ENCODE data around the gene CSGALNACT2.

CSGALNACT2 gene

GRCh38 chr10:43105102-43105955 is 32.9 kb upstream of the CSGALNACT2 start:
- Histone ChIP-seq H3K27ac (ENCODE audit: low read depth, low read length) (no peak overlapping the region), H3K36me3 (ENCODE audit: control insufficient read depth, insufficient read depth, low read length) (no peaks in the 10 kb centered on the region), H3K9ac (ENCODE audit: low read length) (no peak overlapping the region), H3K4me1 (ENCODE audit: control insufficient read depth, insufficient read depth, low read length) (no peaks in the 10 kb centered on the region), H3K27me3 (ENCODE audit: control insufficient read depth, insufficient read depth, low read length) (no peaks in the 10 kb centered on the region), H3K4me3 (ENCODE audit: low read length) (peak overlapping the region; percentile 79)

GRCh38 chr10:43105956-43106229 is 32.4 kb upstream of the CSGALNACT2 start:
- H3K36me3 ChIP-seq (ENCODE audit: control insufficient read depth, insufficient read depth, low read length), result no peaks in the 10 kb centered on the region
- no peak overlapping the region for H3K27ac ChIP-seq (ENCODE audit: low read depth, low read length)
- no peak overlapping the region for H3K4me3 ChIP-seq (ENCODE audit: low read length)
- no peak overlapping the region for H3K9ac ChIP-seq (ENCODE audit: low read length)
- H3K27me3 ChIP-seq (ENCODE audit: control insufficient read depth, insufficient read depth, low read length), result no peaks in the 10 kb centered on the region
- H3K4me1 ChIP-seq (ENCODE audit: control insufficient read depth, insufficient read depth, low read length), result no peaks in the 10 kb centered on the region

GRCh38 chr10:43106256-43107091 is 31.8 kb upstream of the CSGALNACT2 start:
- H3K27me3 ChIP-seq (ENCODE audit: control insufficient read depth, insufficient read depth, low read length), result no peaks in the 10 kb centered on the region
- H3K27ac ChIP-seq (ENCODE audit: low read depth, low read length), result no peak overlapping the region
- no peak overlapping the region for H3K4me3 ChIP-seq (ENCODE audit: low read length)
- H3K36me3 ChIP-seq (ENCODE audit: control insufficient read depth, insufficient read depth, low read length), result no peaks in the 10 kb centered on the region
- no peak overlapping the region for H3K9ac ChIP-seq (ENCODE audit: low read length)
- H3K4me1 ChIP-seq (ENCODE audit: control insufficient read depth, insufficient read depth, low read length), result no peaks in the 10 kb centered on the region

GRCh38 chr10:43108951-43109350 is 29.3 kb upstream of the CSGALNACT2 start:
- Histone ChIP-seq H3K36me3 (ENCODE audit: control insufficient read depth, insufficient read depth, low read length) (no peaks in the 10 kb centered on the region), H3K4me3 (ENCODE audit: low read length) (no peak overlapping the region), H3K4me1 (ENCODE audit: control insufficient read depth, insufficient read depth, low read length) (no peaks in the 10 kb centered on the region), H3K27me3 (ENCODE audit: control insufficient read depth, insufficient read depth, low read length) (no peaks in the 10 kb centered on the region), H3K9ac (ENCODE audit: low read length) (no peak overlapping the region), H3K27ac (ENCODE audit: low read depth, low read length) (no peak overlapping the region)

- no peak overlapping the region for H3K9ac ChIP-seq (ENCODE audit: low read length)
- H3K4me1 ChIP-seq (ENCODE audit: control insufficient read depth, insufficient read depth, low read length), result no peaks in the 10 kb centered on the region
- H3K27ac ChIP-seq (ENCODE audit: low read depth, low read length), result no peak overlapping the region
- no peaks in the 10 kb centered on the region for H3K36me3 ChIP-seq (ENCODE audit: control insufficient read depth, insufficient read depth, low read length)
- H3K27me3 ChIP-seq (ENCODE audit: control insufficient read depth, insufficient read depth, low read length), result no peaks in the 10 kb centered on the region
- no peak overlapping the region for H3K4me3 ChIP-seq (ENCODE audit: low read length)
Observed at GRCh38 chr10:43109671-43110249, 28.5 kb upstream of the CSGALNACT2 start.

GRCh38 chr10:43110338-43111071 is 27.7 kb upstream of the CSGALNACT2 start:
- Histone ChIP-seq H3K4me3 (ENCODE audit: low read length) (no peak overlapping the region), H3K27ac (ENCODE audit: low read depth, low read length) (no peak overlapping the region), H3K27me3 (ENCODE audit: control insufficient read depth, insufficient read depth, low read length) (no peaks in the 10 kb centered on the region), H3K9ac (ENCODE audit: low read length) (no peak overlapping the region), H3K36me3 (ENCODE audit: control insufficient read depth, insufficient read depth, low read length) (no peaks in the 10 kb centered on the region), H3K4me1 (ENCODE audit: control insufficient read depth, insufficient read depth, low read length) (no peaks in the 10 kb centered on the region)

- Histone ChIP-seq H3K9ac (ENCODE audit: low read length) (no peak overlapping the region), H3K36me3 (ENCODE audit: control insufficient read depth, insufficient read depth, low read length) (no peaks in the 10 kb centered on the region), H3K27me3 (ENCODE audit: control insufficient read depth, insufficient read depth, low read length) (no peaks in the 10 kb centered on the region), H3K4me3 (ENCODE audit: low read length) (no peak overlapping the region), H3K4me1 (ENCODE audit: control insufficient read depth, insufficient read depth, low read length) (no peaks in the 10 kb centered on the region), H3K27ac (ENCODE audit: low read depth, low read length) (no peak overlapping the region)
Observed at GRCh38 chr10:43111101-43111500, 27.1 kb upstream of the CSGALNACT2 start.

GRCh38 chr10:43111921-43112607 is 26.2 kb upstream of the CSGALNACT2 start:
- no peak overlapping the region for H3K9ac ChIP-seq (ENCODE audit: low read length)
- no peak overlapping the region for H3K4me3 ChIP-seq (ENCODE audit: low read length)
- H3K36me3 ChIP-seq (ENCODE audit: control insufficient read depth, insufficient read depth, low read length), result no peaks in the 10 kb centered on the region
- peaks cover 1% of the 10 kb centered on the region for H3K27me3 ChIP-seq (ENCODE audit: control insufficient read depth, insufficient read depth, low read length)
- no peak overlapping the region for H3K27ac ChIP-seq (ENCODE audit: low read depth, low read length)
- H3K4me1 ChIP-seq (ENCODE audit: control insufficient read depth, insufficient read depth, low read length), result no peaks in the 10 kb centered on the region

- no peak overlapping the region for H3K9ac ChIP-seq (ENCODE audit: low read length)
- H3K36me3 ChIP-seq (ENCODE audit: control insufficient read depth, insufficient read depth, low read length), result no peaks in the 10 kb centered on the region
- H3K4me1 ChIP-seq (ENCODE audit: control insufficient read depth, insufficient read depth, low read length), result no peaks in the 10 kb centered on the region
- H3K4me3 ChIP-seq (ENCODE audit: low read length), result no peak overlapping the region
- H3K27me3 ChIP-seq (ENCODE audit: control insufficient read depth, insufficient read depth, low read length), result peaks cover 2% of the 10 kb centered on the region
- no peak overlapping the region for H3K27ac ChIP-seq (ENCODE audit: low read depth, low read length)
Observed at GRCh38 chr10:43112608-43112961, 25.7 kb upstream of the CSGALNACT2 start.

GRCh38 chr10:43113201-43114087 is 24.8 kb upstream of the CSGALNACT2 start:
- Histone ChIP-seq H3K27me3 (ENCODE audit: control insufficient read depth, insufficient read depth, low read length) (peaks cover 2% of the 10 kb centered on the region), H3K9ac (ENCODE audit: low read length) (no peak overlapping the region), H3K4me1 (ENCODE audit: control insufficient read depth, insufficient read depth, low read length) (no peaks in the 10 kb centered on the region), H3K4me3 (ENCODE audit: low read length) (no peak overlapping the region), H3K27ac (ENCODE audit: low read depth, low read length) (no peak overlapping the region), H3K36me3 (ENCODE audit: control insufficient read depth, insufficient read depth, low read length) (no peaks in the 10 kb centered on the region)

- no peak overlapping the region for H3K27ac ChIP-seq (ENCODE audit: low read depth, low read length)
- no peak overlapping the region for H3K9ac ChIP-seq (ENCODE audit: low read length)
- peaks cover 2% of the 10 kb centered on the region for H3K27me3 ChIP-seq (ENCODE audit: control insufficient read depth, insufficient read depth, low read length)
- no peaks in the 10 kb centered on the region for H3K36me3 ChIP-seq (ENCODE audit: control insufficient read depth, insufficient read depth, low read length)
- no peaks in the 10 kb centered on the region for H3K4me1 ChIP-seq (ENCODE audit: control insufficient read depth, insufficient read depth, low read length)
- H3K4me3 ChIP-seq (ENCODE audit: low read length), result no peak overlapping the region
Observed at GRCh38 chr10:43114088-43114742, 24.0 kb upstream of the CSGALNACT2 start.
